ENCODE data around the gene PRKCG.

- TF ChIP-seq CTCF (IDR thresholded peaks at IDR 0.05 in 4 of 5, conservative IDR thresholded peaks at IDR 0.05 in 1 of 5): no peak
- no peak for TF ChIP-seq POLR2A (IDR thresholded peaks at IDR 0.05)
Observed at GRCh38 chr19:53844849-53845246, 37.1 kb upstream of the PRKCG start.
